HCT116 (cell line): ENCODE data around the gene WASF2. TPM values are rescaled to one million over a fixed set of nuclear protein-coding genes. Genes with fewer than 3 reads are reported as not detected.

Experiments
- ATAC-seq: fragments of 200-7000 bp; cut with Tn5 transposase; 2 replicates; pipeline ENCODE4 v1.9.1; 2020; ENCODE audit warnings: mild to moderate bottlenecking, moderate library complexity
- BruUV-seq: library from RNA; stranded (reverse); fragments of 400-500 nt; replicated peaks from 2 replicates; lab custom pipeline; 2021; lab: Mats Ljungman, UMichigan
- CTCF ChIA-PET: fragments of 300-600 bp; sonication (Branson Sonifier 250); formaldehyde crosslinking; loops from one replicate; lab custom pipeline; 2021; ENCODE audit warnings: antibody characterized with exemption; lab: Charles Lee
- POLR2A ChIA-PET: fragments of 300-600, 350-600 bp; sonication (Branson Sonifier 250); formaldehyde crosslinking; loops from one replicate; lab custom pipeline; 2021; ENCODE audit warnings: antibody characterized with exemption; lab: Charles Lee
- RAD21 ChIA-PET, 2 experiments: fragments of 300-600 bp; sonication (Branson Sonifier 250); formaldehyde crosslinking; loops; one replicate each; lab custom pipeline; 2023; ENCODE audit warnings: low total read pairs in 2 of 2; ENCODE audit not compliant: uncharacterized antibody in 2 of 2, unreplicated experiment in 2 of 2, low non-redundant PET in 1 of 2; lab: Charles Lee
- DNase-seq: peaks from one replicate; pipeline ENCODE4 v3.0.0-alpha.2; 2010; ENCODE audit warnings: low read depth, low spot score
- H2AFZ ChIP-seq: fragments of 200-600 bp; shearing (Covaris generic), sonication (generic); 2 replicates; pipeline ENCODE4 v1.6.1; 2017; ENCODE audit warnings: low read depth, mixed run types, mixed read lengths, antibody characterized with exemption, low read length; ENCODE audit not compliant: poor library complexity, severe bottlenecking
- H3K27ac ChIP-seq: 2 replicates; pipeline ENCODE4 v1.5.1; 2012; ENCODE audit warnings: low read depth, low read length
- H3K27me3 ChIP-seq: fragments of 200-600 bp; sonication (generic); 2 replicates; pipeline ENCODE4 v1.6.1; 2016; ENCODE audit warnings: mixed run types, low read length, mixed read lengths; ENCODE audit not compliant: insufficient read depth
- H3K36me3 ChIP-seq, 2 experiments: fragments of 200-500 bp in 1 of 2; fragments of 200-600 bp in 1 of 2; sonication (Bioruptor generic) in 1 of 2; sonication (generic) in 1 of 2; 2 replicates each; pipeline versions ENCODE4 v1.5.1 to v1.6.1; 2014 to 2016; ENCODE audit warnings: low read length in 2 of 2, inconsistent platforms in 1 of 2, mixed read lengths in 1 of 2, mixed run types in 1 of 2; ENCODE audit not compliant: insufficient read depth in 2 of 2, control insufficient read depth in 1 of 2
- H3K4me1 ChIP-seq, 2 experiments: fragments of 200-600 bp in 1 of 2; sonication (generic) in 1 of 2; 2 replicates each; pipeline versions ENCODE4 v1.5.1 to v1.6.1; 2012 to 2017; ENCODE audit warnings: low read length in 2 of 2, inconsistent platforms in 1 of 2, mild to moderate bottlenecking in 1 of 2, mixed read lengths in 1 of 2, mixed run types in 1 of 2, moderate library complexity in 1 of 2; ENCODE audit not compliant: insufficient read depth in 2 of 2, control insufficient read depth in 1 of 2
- H3K4me2 ChIP-seq: fragments of 200-600 bp; sonication (generic); 2 replicates; pipeline ENCODE4 v1.6.1; 2017; ENCODE audit warnings: mixed run types, low read length, mixed read lengths
- H3K4me3 ChIP-seq, 2 experiments: fragments of 200-600 bp in 1 of 2; sonication (generic) in 1 of 2; replicated peaks in 1 of 2; 2 replicates each; pipeline ENCODE4 v1.5.1; 2011 to 2016; ENCODE audit warnings: low read length in 2 of 2, control low read depth in 1 of 2, low read depth in 1 of 2, mild to moderate bottlenecking in 1 of 2, mixed read lengths in 1 of 2, mixed run types in 1 of 2
- H3K79me2 ChIP-seq: fragments of 200-600 bp; sonication (generic); 2 replicates; pipeline ENCODE4 v1.6.1; 2017; ENCODE audit warnings: mild to moderate bottlenecking, mixed run types, low read length, moderate library complexity, mixed read lengths; ENCODE audit not compliant: insufficient read depth
- H3K9ac ChIP-seq: fragments of 200-600 bp; sonication (generic); 2 replicates; pipeline ENCODE4 v1.6.1; 2016; ENCODE audit warnings: low read length, mixed read lengths
- H3K9me2 ChIP-seq: fragments of 200-600 bp; sonication (generic), shearing (Covaris generic); 2 replicates; pipeline ENCODE4 v1.6.1; 2017; ENCODE audit warnings: mixed run types, mild to moderate bottlenecking, moderate library complexity; ENCODE audit not compliant: insufficient read depth
- H3K9me3 ChIP-seq, 2 experiments: fragments of 200-500 bp in 1 of 2; fragments of 200-600 bp in 1 of 2; sonication (Bioruptor generic) in 1 of 2; sonication (generic) in 1 of 2; 2 replicates each; pipeline ENCODE4 v1.6.1; 2014 to 2017; ENCODE audit warnings: low read length in 2 of 2, mixed read lengths in 2 of 2, inconsistent platforms in 1 of 2, low read depth in 1 of 2, mild to moderate bottlenecking in 1 of 2, mixed run types in 1 of 2, moderate library complexity in 1 of 2; ENCODE audit not compliant: control insufficient read depth in 1 of 2, insufficient read depth in 1 of 2
- H4K20me1 ChIP-seq: fragments of 200-600 bp; sonication (generic), shearing (Covaris generic); 2 replicates; pipeline ENCODE4 v1.6.1; 2017; ENCODE audit warnings: mixed run types, mild to moderate bottlenecking, moderate library complexity; ENCODE audit not compliant: insufficient read depth
- CTCF ChIP-seq, 3 experiments: fragments of 200-600 bp in 1 of 3; sonication (generic) in 1 of 3; IDR thresholded peaks in 2 of 3; conservative IDR thresholded peaks in 1 of 3; 2 replicates each; pipeline ENCODE4 v1.5.1; 2012 to 2017; ENCODE audit warnings: low read depth in 2 of 3, low read length in 2 of 3, antibody characterized with exemption in 1 of 3, borderline replicate concordance in 1 of 3, control low read depth in 1 of 3, mild to moderate bottlenecking in 1 of 3, mixed read lengths in 1 of 3, mixed run types in 1 of 3, moderate library complexity in 1 of 3; ENCODE audit not compliant: insufficient read depth in 1 of 3
- EGR1 ChIP-seq: IDR thresholded peaks from 2 replicates; pipeline ENCODE4 v1.6.1; 2012; ENCODE audit warnings: low read depth
- ELF1 ChIP-seq: IDR thresholded peaks from 2 replicates; pipeline ENCODE4 v1.6.1; 2012; ENCODE audit warnings: low read depth, borderline replicate concordance
- EZH2phosphoT487 ChIP-seq: fragments of 200-600 bp; IDR thresholded peaks from 2 replicates; pipeline ENCODE4 v1.6.1; 2018; ENCODE audit warnings: antibody characterized with exemption, borderline replicate concordance
- JUND ChIP-seq: IDR thresholded peaks from 2 replicates; pipeline ENCODE4 v1.6.1; 2012
- REST ChIP-seq: IDR thresholded peaks from 2 replicates; pipeline ENCODE4 v1.6.1; 2012; ENCODE audit warnings: low read depth
- SIN3A ChIP-seq: IDR thresholded peaks from 2 replicates; pipeline ENCODE4 v1.6.1; 2012; ENCODE audit warnings: low read depth
- SP1 ChIP-seq: IDR thresholded peaks from 2 replicates; pipeline ENCODE4 v1.6.1; 2012; ENCODE audit warnings: low read depth
- TCF7L2 ChIP-seq: IDR thresholded peaks from 2 replicates; pipeline ENCODE4 v1.7.0; 2011; ENCODE audit warnings: borderline replicate concordance, inconsistent platforms; ENCODE audit not compliant: insufficient read depth, insufficient read length; ENCODE audit errors: extremely low read depth
- ZNF274 ChIP-seq: fragments of 200-500 bp; sonication (Bioruptor generic); IDR thresholded peaks from 2 replicates; pipeline ENCODE4 v1.6.1; 2014; ENCODE audit warnings: mild to moderate bottlenecking, low read depth, low read length, inconsistent platforms
- intact Hi-C: fragments of 100-400 bp; cut with micrococcal nuclease; formaldehyde crosslinking; loops from 2 replicates; pipeline ENCODE4 v1.10.0; 2022
- total RNA-seq: library from RNA; stranded (reverse); gene quantifications from one replicate; pipeline ENCODE4 v1.2.1, GENCODE V29; 2021; ENCODE audit not compliant: unreplicated experiment

WASF2 gene
- total RNA-seq, 1 experiment from 2014 or later: 111 TPM

- intact Hi-C loops: no loop called here
- Histone ChIP-seq H3K9me2 (no peaks in the 10 kb centered on the region), H3K4me1 (peaks cover 18 to 51% of the 10 kb centered on the region in 2 experiments), H3K4me3 (no peak overlapping the region), H2AFZ (no peak overlapping the region), H3K36me3 (no peaks in the 10 kb centered on the region), H3K27ac (no peak overlapping the region), H3K27me3 (no peaks in the 10 kb centered on the region), H3K9me3 (no peaks in the 10 kb centered on the region), H3K4me2 (no peak overlapping the region), H3K79me2 (no peaks in the 10 kb centered on the region), H4K20me1 (no peaks in the 10 kb centered on the region), H3K9ac (no peak overlapping the region)
- CTCF ChIA-PET: interaction anchor here (1.1 kb wide), 1 partner anchor 37 kb away, joined by 4 read pairs; no protein-coding TSS in a partner anchor
- no peak for TF ChIP-seq SP1
- no peak for TF ChIP-seq REST
- TF ChIP-seq TCF7L2: no peak
- TF ChIP-seq CTCF (IDR thresholded peaks at IDR 0.05 in 2 of 3, conservative IDR thresholded peaks at IDR 0.05 in 1 of 3; ENCODE audit: borderline replicate concordance in 1 of 3, insufficient read depth in 1 of 3, low read depth in 2 of 3, low read length in 2 of 3): no peak
- no peak for TF ChIP-seq EZH2phosphoT487
- no peak for TF ChIP-seq ZNF274
- no peak for TF ChIP-seq SIN3A
- TF ChIP-seq EGR1: no peak
- no peak for TF ChIP-seq ELF1
- no peak for TF ChIP-seq JUND
- RAD21 ChIA-PET: no interaction called here
- DNase-seq (no peak), ATAC-seq (no peak)
- BruUV-seq: no TSS peak
- POLR2A ChIA-PET: interaction anchor here (0.6 kb wide), 1 partner anchor 29 kb away, joined by 3 read pairs; no protein-coding TSS in a partner anchor
Observed at GRCh38 chr1:27519331-27520258, 29.6 kb upstream of the WASF2 start.
